ENCODE results near the gene SGMS1.
"Not testable (repeated sequence)": the region's sequence is repeated elsewhere in the genome, so short reads cannot be mapped to it uniquely, and the experiment has no call there.

SGMS1 gene

GRCh38 chr10:50469288-50469687, 154.5 kb downstream of the SGMS1 start:
- peak; percentile 17 for DNase-seq (ENCODE audit: low read depth)

- no peak for DNase-seq (ENCODE audit: low read depth)
These were observed 156.5 kb downstream of the SGMS1 start for GRCh38 chr10:50467209-50467608.

- no peak for DNase-seq (ENCODE audit: low read depth)
These were observed 159.7 kb downstream of the SGMS1 start for GRCh38 chr10:50464004-50464409.

GRCh38 chr10:50461834-50462233, 161.9 kb downstream of the SGMS1 start:
- DNase-seq (ENCODE audit: low read depth): no peak

GRCh38 chr10:50461123-50461522, 162.6 kb downstream of the SGMS1 start:
- no peak for DNase-seq (ENCODE audit: low read depth)

GRCh38 chr10:50456719-50457118, 167.0 kb downstream of the SGMS1 start:
- no peak for DNase-seq (ENCODE audit: low read depth)

- no peak for DNase-seq (ENCODE audit: low read depth)
These were observed 169.8 kb downstream of the SGMS1 start for GRCh38 chr10:50453940-50454339.

- DNase-seq (ENCODE audit: low read depth): no peak
These were observed 171.2 kb downstream of the SGMS1 start for GRCh38 chr10:50452603-50453002.

- DNase-seq (ENCODE audit: low read depth): peak; percentile 34
These were observed 176.1 kb downstream of the SGMS1 start for GRCh38 chr10:50447691-50448090.

GRCh38 chr10:50445777-50446176, 178.0 kb downstream of the SGMS1 start:
- DNase-seq (ENCODE audit: low read depth): not testable (repeated sequence)

GRCh38 chr10:50440489-50440888, 183.3 kb downstream of the SGMS1 start:
- no peak for DNase-seq (ENCODE audit: low read depth)

- DNase-seq (ENCODE audit: low read depth): no peak
These were observed 183.9 kb downstream of the SGMS1 start for GRCh38 chr10:50439806-50440205.

GRCh38 chr10:50439187-50439586, 184.6 kb downstream of the SGMS1 start:
- DNase-seq (ENCODE audit: low read depth): no peak

- DNase-seq (ENCODE audit: low read depth): no peak
These were observed 185.5 kb downstream of the SGMS1 start for GRCh38 chr10:50438049-50438936.

GRCh38 chr10:50437248-50437647, 186.5 kb downstream of the SGMS1 start:
- no peak for DNase-seq (ENCODE audit: low read depth)

GRCh38 chr10:50436805-50437204, 187.0 kb downstream of the SGMS1 start:
- no peak for DNase-seq (ENCODE audit: low read depth)

GRCh38 chr10:50432211-50433009, 191.3 kb downstream of the SGMS1 start:
- DNase-seq (ENCODE audit: low read depth): no peak

GRCh38 chr10:50431791-50432190, 192.0 kb downstream of the SGMS1 start:
- DNase-seq (ENCODE audit: low read depth): no peak

- peak; percentile 53 for DNase-seq (ENCODE audit: low read depth)
These were observed 192.6 kb downstream of the SGMS1 start for GRCh38 chr10:50431133-50431532.

- no peak for DNase-seq (ENCODE audit: low read depth)
These were observed 197.3 kb downstream of the SGMS1 start for GRCh38 chr10:50426485-50426884.

- not testable (repeated sequence) for DNase-seq (ENCODE audit: low read depth)
These were observed 198.5 kb downstream of the SGMS1 start for GRCh38 chr10:50425215-50425614.

- no peak for DNase-seq (ENCODE audit: low read depth)
These were observed 200.3 kb downstream of the SGMS1 start for GRCh38 chr10:50423448-50423847.

GRCh38 chr10:50422259-50422658, 201.5 kb downstream of the SGMS1 start:
- no peak for DNase-seq (ENCODE audit: low read depth)

All from ELR (cell line).